NK-92 (cell line): ENCODE results near the gene GATAD1.
"Not testable (repeated sequence)": the region's sequence is repeated elsewhere in the genome, so short reads cannot be mapped to it uniquely, and the experiment has no call there.

ENCODE experiments used
- DNase-seq: peaks from one replicate; lab custom pipeline; 2025; ENCODE audit not compliant: unreplicated experiment; lab: John Stamatoyannopoulos, UW

GATAD1 gene

GRCh38 chr7:92436612-92437445, 10.5 kb upstream of the GATAD1 start:
- no peak for DNase-seq

GRCh38 chr7:92437956-92438491, 9.3 kb upstream of the GATAD1 start:
- no peak for DNase-seq

GRCh38 chr7:92442720-92443119, 4.6 kb upstream of the GATAD1 start:
- DNase-seq: not testable (repeated sequence)

DNA sequence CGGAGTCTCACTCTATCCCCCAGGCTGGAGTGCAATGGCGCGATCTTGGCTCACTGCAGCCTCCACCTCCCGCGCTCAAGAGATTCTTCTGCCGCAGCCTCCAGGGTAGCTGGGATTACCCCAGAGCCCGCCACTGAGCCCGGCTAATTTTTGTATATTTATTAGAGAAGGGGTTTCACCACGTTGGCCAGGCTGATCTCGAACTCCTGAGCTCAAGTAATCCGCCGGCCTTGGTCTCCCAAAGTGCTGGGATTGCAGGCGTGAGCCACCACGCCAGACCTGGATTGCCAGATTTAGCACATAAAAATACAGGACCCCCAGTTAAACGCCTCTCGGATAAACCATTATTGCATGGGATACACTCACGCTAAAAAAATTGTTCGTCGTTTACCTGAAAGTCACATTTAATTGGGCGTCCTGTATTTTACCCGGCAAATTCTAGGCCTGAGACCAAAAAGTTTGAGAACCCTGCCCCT, 375 bp upstream of the GATAD1 start:
- no peak for DNase-seq

- DNase-seq: no peak
These were observed 994 bp downstream of the GATAD1 start for GRCh38 chr7:92448205-92448747.

DNA sequence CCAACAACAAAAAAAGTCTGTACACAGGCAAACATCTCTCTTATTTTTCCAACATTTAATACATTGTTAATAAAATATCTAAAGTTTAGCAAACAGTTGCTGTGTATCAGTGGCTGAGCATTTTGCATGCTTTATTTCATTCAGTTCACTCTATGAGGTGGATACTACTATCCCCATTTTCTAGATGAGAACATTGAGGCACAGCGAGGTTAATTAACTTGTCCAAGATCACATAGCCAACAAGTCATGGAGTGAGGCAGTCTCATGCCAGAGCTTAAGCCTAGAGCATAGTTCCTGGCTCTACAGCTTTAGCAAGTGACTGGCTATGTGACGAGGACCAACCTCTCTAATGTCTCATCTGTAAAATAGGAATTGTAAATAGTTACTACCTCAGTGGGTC, 4.4 kb downstream of the GATAD1 start:
- DNase-seq: no peak

DNA sequence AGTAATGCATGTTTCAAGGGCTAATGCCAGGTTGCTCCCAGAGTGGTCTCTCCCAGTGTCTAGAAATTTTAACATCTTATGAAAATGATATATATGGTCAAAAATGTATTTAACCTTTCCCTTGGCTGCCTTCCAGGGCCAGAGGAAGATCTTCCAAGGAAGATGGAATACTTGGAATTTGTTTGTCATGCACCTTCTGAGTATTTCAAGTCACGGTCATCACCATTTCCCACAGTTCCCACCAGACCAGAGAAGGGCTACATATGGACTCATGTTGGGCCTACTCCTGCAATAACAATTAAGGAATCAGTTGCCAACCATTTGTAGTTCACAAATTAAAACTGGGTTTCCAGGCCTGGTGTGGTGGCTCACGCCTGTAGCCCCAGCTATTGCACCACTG, 9.0 kb downstream of the GATAD1 start:
- no peak for DNase-seq

GRCh38 chr7:92460109-92460508, 12.8 kb downstream of the GATAD1 start:
- DNase-seq: no peak

- DNase-seq: no peak
These were observed 13.2 kb downstream of the GATAD1 start for GRCh38 chr7:92460510-92460909.

DNA sequence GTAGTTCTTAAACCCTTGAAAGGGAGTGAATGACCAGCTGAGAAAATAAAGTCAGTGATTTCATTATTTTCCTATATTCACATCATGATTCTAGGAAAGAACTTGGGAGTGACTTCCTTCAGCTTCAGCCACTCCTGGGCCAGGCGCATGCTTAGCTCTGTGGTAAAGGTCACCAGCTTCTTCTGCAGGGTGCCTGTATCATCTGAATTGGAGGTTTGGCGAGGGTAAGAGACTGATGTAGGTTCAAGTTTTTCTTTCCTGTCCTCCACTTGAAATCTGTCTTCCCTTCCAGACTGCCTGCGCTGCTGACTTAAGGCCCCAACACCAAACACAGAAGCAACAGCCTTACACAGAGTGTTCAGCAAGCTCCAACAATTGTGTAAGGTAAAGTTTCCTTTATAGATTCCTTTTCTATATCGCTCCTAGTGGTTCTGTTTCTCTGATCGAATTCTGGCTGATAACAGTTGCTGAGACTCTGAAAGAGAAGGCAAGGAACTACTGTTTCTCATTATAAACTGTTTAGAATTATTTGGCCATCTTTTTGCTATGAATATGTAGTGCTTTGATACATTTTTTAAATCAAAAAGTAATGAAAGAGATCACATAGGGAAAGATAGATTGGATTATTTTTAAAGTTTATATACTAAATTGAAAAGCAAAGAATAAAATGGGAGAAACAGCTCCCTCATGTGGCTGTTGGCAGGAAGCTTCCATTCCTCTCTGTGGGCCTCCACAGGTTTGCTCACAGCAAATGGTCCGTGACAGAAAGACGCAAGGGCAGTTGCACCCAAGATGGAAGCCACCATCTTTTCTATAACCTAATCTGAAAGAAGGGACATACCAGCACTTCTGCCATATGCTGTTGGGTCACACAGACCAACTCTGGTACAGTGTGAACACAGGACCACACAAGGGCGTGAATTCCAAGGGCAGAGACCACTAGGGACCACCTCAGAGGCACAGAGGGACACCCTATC, 14.0 kb downstream of the GATAD1 start:
- DNase-seq: no peak

DNA sequence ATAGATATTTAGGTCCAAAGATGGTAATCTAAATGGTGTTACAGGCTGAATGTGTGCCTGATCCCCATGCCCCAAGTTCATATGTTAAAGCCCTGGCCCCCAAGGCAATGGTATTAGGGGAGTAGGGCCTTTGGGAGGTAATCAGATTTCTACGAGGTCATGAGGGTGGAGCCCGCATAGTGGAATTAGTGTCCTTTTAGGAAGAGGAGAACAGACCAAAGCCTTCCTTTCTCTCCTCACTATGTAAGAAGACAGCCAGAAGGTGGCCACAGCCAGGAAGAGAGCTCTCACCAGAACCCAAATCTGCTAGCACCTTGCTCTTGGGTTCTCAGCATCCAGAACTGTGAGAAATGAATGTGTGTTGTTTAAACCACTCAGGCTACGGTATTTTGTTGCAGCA, 15.3 kb downstream of the GATAD1 start:
- DNase-seq: no peak

DNA sequence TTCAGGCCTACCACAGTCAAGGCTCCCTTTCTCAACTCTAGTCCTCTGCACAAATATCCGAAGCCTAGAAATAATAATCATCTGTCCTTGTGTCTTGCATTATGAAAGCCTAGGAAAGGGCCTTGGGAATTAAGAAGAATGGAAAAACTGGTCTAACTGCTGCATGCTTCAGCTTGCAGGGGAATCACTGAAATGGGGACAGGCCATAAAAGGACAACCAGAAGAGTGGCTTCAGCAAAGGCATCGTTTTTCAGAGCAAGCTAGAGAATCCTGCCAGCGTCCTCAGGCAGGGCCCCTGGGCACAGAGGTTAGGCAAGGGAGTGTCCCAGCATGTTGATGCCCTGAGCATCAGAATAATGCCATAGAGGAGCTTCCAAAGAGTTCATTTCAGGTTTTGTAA, 17.2 kb downstream of the GATAD1 start:
- DNase-seq: no peak

GRCh38 chr7:92466682-92467081, 19.4 kb downstream of the GATAD1 start:
- DNase-seq: no peak

DNA sequence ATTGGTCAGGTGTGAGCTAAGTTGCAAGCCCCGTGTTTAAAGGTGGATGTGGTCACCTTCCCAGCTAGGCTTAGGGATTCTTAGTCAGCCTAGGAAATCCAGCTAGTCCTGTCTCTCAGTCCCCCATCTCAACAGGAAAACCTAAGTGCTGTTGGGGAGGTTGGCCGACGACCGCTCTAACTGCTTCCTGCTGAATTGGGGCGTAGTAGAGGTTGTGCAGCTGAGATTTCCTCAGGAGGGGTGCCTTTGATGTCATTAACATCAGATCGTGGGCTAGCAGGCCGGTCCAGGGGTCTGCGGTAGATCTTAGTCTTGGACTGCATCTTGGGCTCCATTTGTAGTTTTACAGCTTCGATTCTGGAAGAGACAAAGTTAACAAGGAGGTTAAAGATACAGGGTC, 21.3 kb downstream of the GATAD1 start:
- not testable (repeated sequence) for DNase-seq

DNA sequence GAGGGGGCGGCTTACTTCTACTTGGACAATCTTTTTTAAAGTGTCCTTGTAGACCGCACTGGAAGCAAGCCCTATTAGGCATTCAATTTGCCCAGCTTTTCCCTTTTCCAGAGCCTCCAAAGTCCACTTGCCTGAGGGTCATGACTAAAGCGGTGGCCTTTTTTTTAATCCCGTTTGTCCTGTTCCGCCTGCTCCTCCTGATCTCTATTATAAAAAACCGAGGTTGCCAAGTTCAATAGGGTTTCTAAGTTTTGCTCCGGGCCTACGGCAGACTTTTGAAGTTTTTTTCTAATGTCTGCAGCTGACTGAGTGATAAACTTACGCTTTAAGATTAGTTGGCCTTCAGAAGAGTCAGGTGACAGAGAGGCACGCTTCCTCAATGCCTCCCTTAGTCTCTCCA, 26.7 kb downstream of the GATAD1 start:
- not testable (repeated sequence) for DNase-seq

DNA sequence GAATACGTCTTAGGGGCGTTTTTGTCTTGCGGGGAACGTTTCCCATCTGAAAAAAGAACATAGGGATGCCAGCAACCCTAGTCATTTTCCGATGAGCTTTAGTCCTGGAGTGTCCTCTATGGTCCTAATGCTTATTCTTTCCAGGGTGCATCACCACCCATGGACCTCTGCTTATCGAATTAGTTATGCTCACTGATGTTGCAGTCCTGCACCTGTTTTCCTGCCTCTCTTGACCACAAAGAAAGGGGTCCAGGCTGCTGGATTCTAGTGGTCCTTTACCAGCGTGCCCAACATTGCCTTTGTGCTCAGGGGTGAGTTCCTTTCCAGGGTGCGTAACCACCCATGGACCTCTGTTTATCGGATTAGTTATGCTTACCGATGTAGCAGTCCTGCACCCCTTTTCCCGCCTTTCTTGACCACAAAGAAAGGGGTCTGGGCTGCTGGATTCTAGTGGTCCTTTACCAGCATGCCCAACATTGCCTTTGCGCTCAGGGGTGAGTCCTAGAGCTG, 28.0 kb downstream of the GATAD1 start:
- DNase-seq: not testable (repeated sequence)

DNA sequence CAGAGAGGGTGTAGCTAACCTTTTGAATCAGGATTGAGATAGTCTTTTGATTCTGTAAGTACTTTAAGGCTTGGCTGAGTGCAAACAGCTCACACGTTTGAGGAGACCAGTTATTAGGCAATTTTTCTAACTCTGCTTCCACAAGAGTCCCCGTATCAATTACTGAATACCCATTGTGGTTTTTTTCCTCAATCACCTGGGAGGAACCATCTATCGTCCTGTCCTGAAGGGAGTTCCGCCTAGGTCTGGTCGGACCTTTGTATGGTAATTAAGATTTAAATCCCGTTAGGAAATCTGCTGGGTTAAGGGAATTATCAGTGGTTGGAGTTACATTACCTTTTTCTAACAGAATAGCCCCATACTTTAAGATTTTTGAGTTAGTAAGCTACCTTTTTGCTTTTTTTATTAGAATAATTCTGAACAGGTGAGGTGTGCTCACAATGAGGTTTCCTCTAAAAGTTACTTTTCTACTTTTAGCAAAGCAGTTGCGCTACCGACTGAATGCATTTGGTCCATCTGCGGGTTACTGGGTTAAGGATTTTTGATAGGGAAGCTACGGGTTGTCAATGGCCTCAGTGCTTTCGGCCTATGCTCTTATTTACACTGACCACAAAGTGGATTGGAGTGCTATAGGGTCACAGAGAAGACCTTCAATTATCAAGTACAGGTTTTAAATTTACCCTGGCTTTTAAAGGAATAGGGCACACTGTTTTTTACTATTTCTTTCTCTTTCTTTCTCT, 28.7 kb downstream of the GATAD1 start:
- not testable (repeated sequence) for DNase-seq

DNA sequence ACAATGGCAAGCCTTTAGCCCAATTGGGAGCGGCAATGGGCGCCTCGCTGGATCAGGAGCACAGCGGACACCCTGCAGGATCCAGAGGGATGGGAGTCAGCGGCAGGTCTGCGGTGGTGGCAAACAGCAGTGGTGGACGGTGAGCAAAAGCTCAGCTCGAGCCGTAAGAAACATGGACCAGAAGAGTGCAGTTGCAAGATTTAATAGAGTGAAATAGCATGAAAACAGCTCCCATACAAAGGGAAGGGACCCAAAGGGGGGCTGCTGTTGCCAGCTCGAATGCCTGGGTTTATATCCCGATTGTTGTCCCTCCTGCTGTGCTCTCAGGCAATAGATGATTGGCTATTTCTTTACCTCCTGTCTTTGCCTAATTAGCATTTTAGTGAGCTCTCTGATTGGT, 30.4 kb downstream of the GATAD1 start, which contains the start of gene ERVW-1:
TSS of gene ERVW-1 (minus strand) at position 266 of the 400 bp plus-strand sequence. CDS start 7,565 bp downstream, outside the sequence.
- DNase-seq: not testable (repeated sequence)

- DNase-seq: no peak
These were observed 30.8 kb downstream of the GATAD1 start for GRCh38 chr7:92478095-92478494.

DNA sequence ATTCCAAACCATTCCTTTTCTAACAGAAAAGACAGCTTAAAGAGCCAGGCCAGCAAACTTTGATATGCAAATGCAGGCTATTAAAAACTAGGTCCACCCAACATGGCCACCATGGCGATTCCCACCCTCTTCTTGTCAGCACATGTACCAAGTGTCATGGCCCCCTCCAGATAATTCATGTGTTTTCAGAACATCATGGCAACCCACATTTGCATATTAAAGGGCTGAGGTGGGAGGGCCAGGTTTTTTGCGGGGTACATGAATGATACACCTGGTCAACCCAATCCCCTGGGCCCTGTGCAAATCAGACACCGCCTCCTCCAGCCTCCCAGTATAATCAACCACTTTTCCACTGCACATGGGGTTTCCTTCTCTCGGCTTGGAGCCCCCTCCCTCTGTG, 31.4 kb downstream of the GATAD1 start:
- no peak for DNase-seq
